GM10847 (cell line): ENCODE results near the gene SLC35B3.

Experiments
- POLR2A ChIP-seq: IDR thresholded peaks from 2 replicates; pipeline ENCODE4 v1.6.1; 2011; ENCODE audit not compliant: insufficient read length; ENCODE audit errors: extremely low read depth

SLC35B3 gene

GRCh38 chr6:8435093-8435844 lies at the start of gene SLC35B3:
Gene SLC35B3, minus strand, starts transcription at chr6:8435545.
- TF ChIP-seq POLR2A, result peak; percentile 75

DNA sequence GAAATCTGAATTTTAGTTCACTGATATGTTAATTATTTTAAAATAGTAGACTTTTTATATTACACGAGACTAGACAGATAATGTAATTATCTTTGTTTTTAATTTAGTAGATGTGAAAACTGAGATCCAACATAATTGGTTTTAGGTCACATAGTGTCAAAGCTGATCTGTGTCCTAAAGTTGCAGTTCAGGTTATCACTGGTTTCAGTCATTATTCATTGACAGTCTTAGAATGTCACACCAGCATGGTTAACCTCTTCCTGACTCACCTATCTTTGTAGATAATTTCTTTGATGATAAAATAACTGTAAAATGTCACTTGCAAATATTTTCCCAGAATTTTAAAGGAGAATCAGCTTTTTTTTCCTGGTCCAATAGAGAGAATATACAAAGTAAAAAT lies 48.3 kb upstream of the SLC35B3 start:
- no peak for TF ChIP-seq POLR2A

DNA sequence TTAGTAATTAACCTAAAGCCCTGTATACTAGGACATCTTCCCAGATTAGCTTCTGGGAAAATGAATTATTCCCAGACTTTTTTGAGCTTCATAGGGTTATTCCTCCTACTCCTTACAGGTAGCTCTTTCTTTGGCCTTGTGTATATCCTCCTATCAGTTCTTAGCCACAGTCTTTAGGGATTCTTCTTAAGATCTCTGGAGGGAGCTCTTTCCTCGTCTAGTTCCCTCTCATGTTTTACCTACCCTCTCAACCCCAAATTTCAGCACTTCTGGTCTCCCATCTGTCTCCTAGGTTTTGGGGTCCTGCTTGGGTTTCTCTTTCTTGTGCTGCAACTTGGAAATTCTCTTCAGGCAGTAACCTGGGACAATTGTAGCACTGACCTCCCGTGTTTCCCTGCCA lies 46.4 kb upstream of the SLC35B3 start:
- TF ChIP-seq POLR2A, result no peak

GRCh38 chr6:8478418-8478817 lies 43.1 kb upstream of the SLC35B3 start:
- no peak for TF ChIP-seq POLR2A

- no peak for TF ChIP-seq POLR2A
These were observed 41.3 kb upstream of the SLC35B3 start for GRCh38 chr6:8476656-8477055.

DNA sequence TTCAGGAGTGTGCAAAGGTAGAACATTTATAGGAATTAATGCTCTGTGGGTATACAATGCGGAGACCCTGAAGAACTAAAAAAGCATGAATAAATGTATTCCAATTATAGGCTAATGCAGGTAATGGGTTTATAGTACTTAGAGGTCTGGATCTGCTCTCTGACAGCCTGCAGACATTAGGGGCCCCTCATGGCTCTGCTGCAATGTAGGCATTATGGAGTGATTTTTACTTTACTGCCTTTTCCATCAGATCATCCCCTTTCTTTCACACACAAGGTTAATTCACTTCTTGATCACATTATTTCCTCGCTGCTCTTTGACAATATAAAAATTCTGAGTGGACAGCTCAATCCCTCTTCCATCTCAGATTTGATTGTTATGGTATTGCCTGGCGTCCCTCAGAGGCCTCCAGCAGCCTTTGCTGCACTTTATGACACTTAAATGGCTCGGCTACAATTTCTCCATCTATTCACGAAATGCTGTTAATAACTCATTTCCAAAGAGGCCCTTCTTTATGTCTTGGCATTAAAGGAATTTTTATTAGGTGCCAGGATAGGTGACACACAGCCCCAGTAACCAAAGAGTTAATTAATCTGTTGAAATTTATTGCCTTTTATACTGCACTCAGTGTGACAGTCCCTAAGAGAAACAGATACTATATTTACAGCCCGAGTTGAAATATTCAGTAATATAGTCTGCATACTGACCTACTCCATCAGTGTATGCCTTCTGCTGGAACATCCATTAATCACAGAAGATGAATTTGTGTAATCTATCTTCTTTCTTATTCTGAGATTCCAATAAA lies 33.4 kb upstream of the SLC35B3 start:
- TF ChIP-seq POLR2A, result no peak

DNA sequence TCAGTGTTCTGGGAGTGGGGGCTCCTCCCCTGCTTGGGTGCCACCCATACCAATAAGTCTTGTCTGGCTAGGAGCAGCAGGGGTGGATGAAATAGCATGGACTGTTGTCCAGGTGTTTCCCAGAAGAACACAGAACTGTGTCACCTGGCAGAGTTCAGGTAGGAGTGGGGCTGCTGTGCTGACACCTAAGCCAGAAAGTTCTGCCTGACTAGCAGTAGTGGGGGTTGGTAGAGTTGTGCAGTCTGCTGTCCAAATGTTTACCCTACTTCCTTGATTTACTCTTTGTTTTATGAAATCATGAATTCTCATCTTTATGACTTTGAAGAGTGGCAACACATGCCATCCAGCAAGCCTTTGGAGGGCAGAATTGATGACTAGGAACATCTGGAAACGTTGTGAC lies 27.3 kb upstream of the SLC35B3 start:
- TF ChIP-seq POLR2A, result no peak

DNA sequence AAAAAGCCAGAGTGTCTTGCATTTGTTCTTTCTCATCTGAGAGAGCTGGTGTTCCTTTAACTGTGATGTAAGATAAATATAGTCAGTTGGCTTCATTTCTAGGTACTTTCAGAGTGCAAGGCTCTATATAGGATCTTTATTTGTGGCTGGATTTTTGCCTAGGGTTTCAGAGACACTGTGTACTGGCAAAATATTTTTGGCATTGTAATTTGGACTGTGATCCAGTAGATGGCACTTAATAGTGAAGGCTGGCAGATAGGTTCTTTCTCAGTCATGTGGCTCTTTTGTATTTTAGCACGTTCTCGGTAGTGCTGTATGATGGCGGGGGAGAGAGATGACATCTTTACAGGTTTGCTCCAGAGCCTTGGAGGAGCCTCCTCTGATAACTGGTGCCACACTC lies 26.8 kb upstream of the SLC35B3 start:
- TF ChIP-seq POLR2A, result no peak

DNA sequence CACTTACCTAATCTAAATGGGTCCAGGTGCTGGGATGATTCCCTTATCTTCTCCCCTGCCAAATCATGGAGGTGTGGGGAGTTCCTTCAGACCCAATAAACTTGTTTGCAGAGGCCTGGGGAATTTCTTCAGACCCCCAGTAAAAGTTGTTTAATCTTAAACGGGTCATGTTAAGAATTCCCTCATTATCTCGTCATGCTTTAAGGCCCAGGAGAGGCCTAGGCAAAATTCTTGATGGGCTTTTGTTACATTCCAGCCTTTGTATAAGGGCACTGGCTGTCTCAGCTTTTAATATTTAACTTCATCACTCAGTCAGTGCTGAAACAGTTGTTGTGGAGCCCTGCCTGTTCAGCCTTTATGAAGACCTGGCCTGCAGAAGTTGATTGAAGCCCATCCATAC lies 11.0 kb upstream of the SLC35B3 start:
- no peak for TF ChIP-seq POLR2A

DNA sequence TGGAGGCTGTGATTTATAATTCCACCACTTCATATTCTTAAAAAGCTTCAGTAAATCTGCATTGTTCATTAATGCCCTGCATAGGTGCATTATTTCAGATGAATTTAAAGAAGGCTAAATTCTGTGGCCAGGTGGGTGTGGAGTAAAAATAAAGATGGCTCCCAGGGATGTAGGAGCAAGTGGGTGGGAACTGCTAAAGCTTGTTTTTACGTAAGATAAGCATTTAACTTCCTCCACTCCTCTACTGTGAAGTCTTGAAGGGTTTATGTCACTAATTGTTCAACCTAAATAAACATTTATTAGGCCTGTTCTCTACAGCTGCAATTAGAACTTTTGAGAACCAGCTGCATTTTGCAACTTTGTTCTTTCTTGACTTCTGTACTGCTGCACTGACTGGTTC lies 6.8 kb upstream of the SLC35B3 start:
- TF ChIP-seq POLR2A, result no peak

DNA sequence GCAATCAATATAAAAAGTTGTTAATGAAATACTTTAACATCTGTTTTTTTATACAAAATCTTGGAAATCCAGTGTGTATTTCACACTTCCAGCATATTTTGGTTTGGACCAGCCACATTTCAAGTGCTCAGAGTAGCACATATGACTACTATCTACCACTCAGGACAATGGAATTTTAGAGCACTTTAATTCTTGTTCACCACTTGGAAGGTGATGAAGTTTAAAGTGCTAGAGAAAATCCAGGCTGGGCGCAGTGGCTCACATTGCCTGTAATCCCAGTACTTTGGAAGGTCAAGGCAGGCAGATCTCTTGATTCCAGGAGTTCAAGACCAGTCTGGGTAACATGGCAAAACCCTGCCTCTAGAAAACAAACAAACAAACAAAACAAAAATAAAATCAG lies 6.1 kb upstream of the SLC35B3 start:
- no peak for TF ChIP-seq POLR2A

DNA sequence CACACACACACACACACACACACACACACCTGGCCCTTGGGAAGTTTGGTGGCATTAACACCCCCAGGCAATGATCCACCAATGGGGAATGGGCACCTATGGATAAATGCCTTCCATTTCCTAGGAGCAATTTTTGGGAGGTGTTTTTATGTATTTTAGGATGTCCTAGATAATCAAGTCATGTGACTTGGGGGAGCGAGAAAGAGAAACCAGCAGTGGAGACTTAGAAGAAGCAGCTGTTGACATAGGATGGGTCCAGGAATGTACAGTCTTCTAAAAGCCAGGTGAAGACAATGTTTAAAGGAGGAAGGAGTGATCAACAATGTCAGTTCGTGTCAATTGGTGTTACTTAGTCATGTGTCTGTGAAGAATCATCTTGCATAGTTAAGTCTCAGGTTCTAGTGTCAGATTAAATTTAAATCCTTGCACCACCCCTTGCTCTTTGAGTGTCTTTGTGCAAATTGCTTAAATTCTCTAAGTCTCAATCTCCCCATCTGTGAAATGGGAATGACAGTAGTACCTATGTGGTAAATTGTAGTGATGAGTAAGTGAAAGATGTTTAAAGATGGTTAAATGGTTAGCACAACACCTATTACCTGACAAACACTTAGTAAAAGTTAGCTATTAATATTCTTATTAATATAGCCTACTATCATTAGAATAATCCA lies 4.4 kb upstream of the SLC35B3 start:
- no peak for TF ChIP-seq POLR2A

DNA sequence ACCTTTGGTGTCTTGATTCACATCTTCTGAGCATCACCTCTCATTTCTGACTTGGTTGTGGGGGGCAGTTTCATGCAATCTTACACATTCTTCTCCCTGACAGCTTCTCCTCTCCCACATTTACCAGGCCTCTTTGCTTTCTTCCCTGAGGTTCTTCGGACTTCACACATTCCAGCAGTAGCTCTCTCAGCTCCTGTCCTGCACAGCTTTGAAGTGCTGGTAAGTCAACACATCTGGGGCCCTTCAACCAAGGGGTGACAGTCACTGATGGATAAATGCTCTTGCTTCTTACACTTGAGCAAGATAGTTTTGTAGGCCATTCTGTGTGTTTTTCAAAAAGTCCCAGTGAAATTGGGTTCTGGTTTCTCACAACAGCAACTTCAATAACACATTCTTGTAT lies 2.5 kb upstream of the SLC35B3 start:
- TF ChIP-seq POLR2A, result no peak

DNA sequence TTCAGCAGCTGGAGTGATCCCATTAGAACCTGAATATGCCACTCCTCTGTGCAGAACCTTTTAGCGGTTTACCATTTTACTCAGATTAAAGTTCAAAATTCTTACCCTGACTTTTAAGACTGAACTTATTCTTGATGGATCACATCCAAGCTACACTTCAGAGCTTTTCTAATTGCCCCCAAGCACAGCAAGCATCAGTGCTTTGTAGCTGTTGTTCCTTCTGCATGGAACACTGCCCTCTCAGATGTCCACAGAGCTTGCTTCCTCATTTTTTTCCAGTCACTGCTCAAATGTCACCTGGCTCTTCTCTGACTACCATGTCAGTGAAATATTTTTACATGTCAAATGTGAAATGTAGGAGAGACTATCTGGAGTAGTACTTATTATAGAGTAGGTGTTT lies 1.6 kb upstream of the SLC35B3 start:
- no peak for TF ChIP-seq POLR2A

DNA sequence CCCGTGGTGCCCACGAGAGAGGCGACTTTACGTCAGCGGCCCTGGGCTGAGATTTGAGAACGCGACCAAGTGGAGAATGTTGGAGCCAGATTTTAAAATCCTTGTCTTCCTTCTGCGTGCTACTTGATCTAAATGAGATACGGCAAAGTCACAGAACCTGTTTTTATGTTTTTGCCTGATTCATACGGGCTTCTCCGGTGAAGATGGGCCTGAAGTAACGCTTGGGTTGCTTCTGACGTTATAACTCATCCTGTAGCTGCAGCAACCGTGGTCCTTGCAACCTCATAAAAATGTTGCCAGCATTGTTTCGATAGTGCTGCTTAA lies 462 bp upstream of the SLC35B3 start:
- TF ChIP-seq POLR2A, result no peak

- TF ChIP-seq POLR2A, result no peak
These were observed 635 bp downstream of the SLC35B3 start for GRCh38 chr6:8434727-8435092.
